Lower leg skin (tissue), 4 donors: Measurements from ENCODE around the gene NSMCE1. TPM values are rescaled to one million over a fixed set of nuclear protein-coding genes. Genes with fewer than 3 reads are reported as not detected.

Experiments used
- DNase-seq, 2 donors: peaks; one replicate each; pipeline ENCODE4 v3.0.0-alpha.2; 2019; ENCODE audit warnings: low spot score in 2 of 2
- H3K4me3 ChIP-seq: fragments of 200-600 bp; sonication (generic); 2 replicates; pipeline ENCODE4 v1.5.1; 2017; ENCODE audit warnings: mild to moderate bottlenecking, low read depth; ENCODE audit not compliant: poor library complexity, severe bottlenecking
- POLR2A ChIP-seq, 2 donors: fragments of 450-650 bp; IDR thresholded peaks; one replicate each; pipeline ENCODE4 v1.6.1; 2016 to 2017; ENCODE audit warnings: antibody characterized with exemption in 2 of 2, mild to moderate bottlenecking in 1 of 2, moderate library complexity in 1 of 2
- WGBS, 2 donors: methylation state at CpG; one replicate each; pipeline ENCODE4 v1.1.5; 2018; 5-methylcytosine and 5-hydroxymethylcytosine counted together
- intact Hi-C: fragments of 100-400 bp; cut with DNase I; formaldehyde crosslinking; loops from one replicate; pipeline ENCODE4 v1.15.0; 2023; ENCODE audit warnings: low total_unique reads
- total RNA-seq, 4 donors: library from RNA; depleted of rRNA; stranded (reverse); fragments of >200 nt; gene quantifications; one replicate each; pipeline ENCODE4 v1.1.0, GENCODE V29; 2016
- TF ChIP-seq, protein P1 (sequence below), 3 donors: fragments of 450-650 bp; IDR thresholded peaks; one replicate each; pipeline ENCODE4 v1.5.1; 2016; ENCODE audit warnings: antibody characterized with exemption in 3 of 3, mild to moderate bottlenecking in 3 of 3, moderate library complexity in 2 of 3

NSMCE1 gene
- total RNA-seq, 4 donors from 2014 or later = 17.3 to 29.2 (median 21.1) TPM

DNA sequence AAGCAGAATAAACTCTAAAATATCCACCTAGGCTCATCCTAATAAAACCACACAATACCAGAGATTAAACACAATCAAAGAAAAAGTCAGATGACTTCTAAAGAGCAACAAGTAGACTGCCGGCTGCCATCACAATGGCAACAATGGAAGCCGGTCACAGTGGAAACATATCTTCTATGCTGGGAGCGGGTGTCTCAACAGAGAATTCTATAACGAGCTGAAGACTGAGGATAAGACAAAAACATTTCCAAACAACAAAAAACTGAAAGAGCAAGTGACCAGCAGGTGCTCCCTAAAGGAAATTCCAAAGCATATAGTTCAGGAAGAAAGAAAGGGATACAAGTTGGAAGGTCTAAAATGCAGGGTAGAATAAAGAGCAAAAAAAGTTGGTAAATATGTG lies 8.9 kb downstream of the NSMCE1 start:
- no peak for DNase-seq
- TF ChIP-seq POLR2A (IDR thresholded peaks at IDR 0.05) = no peak
- TF ChIP-seq, protein P1, sequence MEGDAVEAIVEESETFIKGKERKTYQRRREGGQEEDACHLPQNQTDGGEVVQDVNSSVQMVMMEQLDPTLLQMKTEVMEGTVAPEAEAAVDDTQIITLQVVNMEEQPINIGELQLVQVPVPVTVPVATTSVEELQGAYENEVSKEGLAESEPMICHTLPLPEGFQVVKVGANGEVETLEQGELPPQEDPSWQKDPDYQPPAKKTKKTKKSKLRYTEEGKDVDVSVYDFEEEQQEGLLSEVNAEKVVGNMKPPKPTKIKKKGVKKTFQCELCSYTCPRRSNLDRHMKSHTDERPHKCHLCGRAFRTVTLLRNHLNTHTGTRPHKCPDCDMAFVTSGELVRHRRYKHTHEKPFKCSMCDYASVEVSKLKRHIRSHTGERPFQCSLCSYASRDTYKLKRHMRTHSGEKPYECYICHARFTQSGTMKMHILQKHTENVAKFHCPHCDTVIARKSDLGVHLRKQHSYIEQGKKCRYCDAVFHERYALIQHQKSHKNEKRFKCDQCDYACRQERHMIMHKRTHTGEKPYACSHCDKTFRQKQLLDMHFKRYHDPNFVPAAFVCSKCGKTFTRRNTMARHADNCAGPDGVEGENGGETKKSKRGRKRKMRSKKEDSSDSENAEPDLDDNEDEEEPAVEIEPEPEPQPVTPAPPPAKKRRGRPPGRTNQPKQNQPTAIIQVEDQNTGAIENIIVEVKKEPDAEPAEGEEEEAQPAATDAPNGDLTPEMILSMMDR (IDR thresholded peaks at IDR 0.05) = no peak
- WGBS, 2 donors = 92 to 95% methylated on average over 4 of the region's 4 CpGs
- intact Hi-C loops = no loop called here
- no peak overlapping the region for H3K4me3 ChIP-seq

DNA sequence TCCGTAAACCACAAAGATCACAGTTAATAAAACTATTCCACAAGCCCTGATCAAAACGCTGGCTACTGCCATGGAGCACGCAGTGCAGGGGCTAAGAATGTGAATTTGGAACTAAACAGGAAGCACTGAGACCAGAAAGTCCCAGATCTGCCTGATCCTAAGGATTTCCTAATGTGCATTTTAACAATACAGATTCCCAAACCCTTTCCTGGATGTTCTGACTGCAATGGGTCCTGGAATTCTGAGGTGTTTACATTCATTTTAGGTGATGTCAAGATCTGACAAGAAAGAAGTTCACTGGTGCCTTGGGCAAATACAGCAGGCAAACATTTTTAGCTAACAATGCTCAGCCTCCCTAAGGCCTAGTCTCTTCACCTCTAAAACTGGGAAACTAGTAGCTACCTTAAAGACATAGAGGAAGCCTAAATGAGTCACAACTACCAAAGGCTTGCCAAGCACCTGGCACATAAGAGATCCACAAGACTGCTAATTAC lies 10.3 kb downstream of the NSMCE1 start:
- no peak for TF ChIP-seq POLR2A (IDR thresholded peaks at IDR 0.05)
- TF ChIP-seq, protein P1 (IDR thresholded peaks at IDR 0.05) = no peak
- intact Hi-C loops = no loop called here
- DNase-seq = no peak
- H3K4me3 ChIP-seq = no peak overlapping the region
- 46 to 55% methylated on average over 3 of the region's 3 CpGs for WGBS, 2 donors

DNA sequence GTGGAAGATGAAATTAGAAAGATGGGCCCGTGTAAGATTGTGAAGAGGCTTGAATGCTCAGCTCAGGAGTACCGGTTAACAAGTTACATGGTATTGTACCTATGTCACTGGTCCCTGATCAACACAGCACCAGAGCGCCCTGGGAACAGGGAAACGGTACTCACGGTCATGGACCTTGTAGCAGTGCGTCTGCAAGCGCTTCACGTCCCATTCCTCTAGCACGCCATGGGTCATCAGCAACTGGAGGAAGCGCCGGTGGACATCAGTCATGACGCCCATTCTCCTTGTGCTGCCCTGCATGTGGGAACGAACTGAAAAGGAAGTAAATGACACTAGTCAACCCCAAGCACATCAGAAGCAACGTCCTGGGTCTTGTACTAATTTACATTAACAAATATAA lies 11.3 kb downstream of the NSMCE1 start:
- DNase-seq = no peak
- 95% methylated on average over 14 of the region's 14 CpGs for WGBS, 2 donors
- intact Hi-C loops = no loop called here
- no peak for TF ChIP-seq POLR2A (IDR thresholded peaks at IDR 0.05)
- TF ChIP-seq, protein P1 (IDR thresholded peaks at IDR 0.05) = no peak
- no peak overlapping the region for H3K4me3 ChIP-seq

DNA sequence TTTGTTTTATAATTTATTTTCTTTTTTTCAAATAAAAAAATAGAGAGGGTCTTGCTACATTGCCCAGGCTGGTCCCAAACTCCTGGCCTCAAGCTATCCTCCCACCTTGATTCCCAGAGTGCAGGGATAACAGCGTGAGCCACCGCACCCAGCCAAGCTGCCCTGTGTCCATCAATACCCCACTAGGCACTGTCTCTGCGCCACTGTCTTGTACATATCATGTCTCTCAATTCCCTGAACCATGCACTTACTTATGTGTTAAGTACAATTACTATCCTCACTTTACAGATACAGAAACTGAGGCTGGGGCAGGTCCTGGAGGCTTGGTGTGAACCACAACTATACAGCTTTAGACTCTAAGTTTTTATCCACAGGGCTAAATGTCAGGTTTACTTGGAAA lies 11.7 kb downstream of the NSMCE1 start:
- DNase-seq = no peak
- no peak overlapping the region for H3K4me3 ChIP-seq
- no peak for TF ChIP-seq POLR2A (IDR thresholded peaks at IDR 0.05)
- TF ChIP-seq, protein P1 (IDR thresholded peaks at IDR 0.05) = no peak
- intact Hi-C loops = no loop called here
- 91 to 99% methylated on average over 3 of the region's 3 CpGs for WGBS, 2 donors

DNA sequence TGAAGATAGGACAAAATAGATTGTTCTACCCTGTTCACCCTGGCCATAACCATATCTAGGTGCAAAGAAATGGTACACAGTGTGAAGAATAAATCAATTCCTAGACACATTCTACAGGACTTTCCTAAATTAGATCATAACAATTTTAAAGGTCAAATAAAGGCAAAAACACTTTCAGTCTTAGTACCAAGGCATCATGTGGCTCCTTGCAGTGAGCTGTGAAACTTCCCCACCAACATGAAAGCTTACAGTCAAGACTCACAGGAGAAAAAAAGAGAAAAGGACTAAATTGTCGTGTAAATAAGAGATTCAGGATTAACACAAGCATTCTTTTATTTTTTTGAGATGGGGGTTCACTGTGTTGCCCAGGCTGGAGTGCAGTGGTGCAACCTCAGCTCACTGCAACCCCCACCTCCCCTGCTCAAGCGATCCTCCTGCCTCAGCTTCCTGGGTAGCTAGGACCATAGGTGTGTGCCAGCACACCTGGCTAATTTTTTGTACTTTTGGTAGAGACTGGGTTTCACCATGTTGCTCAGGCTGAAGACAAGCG lies 14.2 kb downstream of the NSMCE1 start:
- no peak for DNase-seq
- 89 to 92% methylated on average over 3 of the region's 3 CpGs for WGBS, 2 donors
- no peak overlapping the region for H3K4me3 ChIP-seq
- intact Hi-C loops = no loop called here
- no peak for TF ChIP-seq POLR2A (IDR thresholded peaks at IDR 0.05)
- TF ChIP-seq, protein P1 (IDR thresholded peaks at IDR 0.05) = no peak

DNA sequence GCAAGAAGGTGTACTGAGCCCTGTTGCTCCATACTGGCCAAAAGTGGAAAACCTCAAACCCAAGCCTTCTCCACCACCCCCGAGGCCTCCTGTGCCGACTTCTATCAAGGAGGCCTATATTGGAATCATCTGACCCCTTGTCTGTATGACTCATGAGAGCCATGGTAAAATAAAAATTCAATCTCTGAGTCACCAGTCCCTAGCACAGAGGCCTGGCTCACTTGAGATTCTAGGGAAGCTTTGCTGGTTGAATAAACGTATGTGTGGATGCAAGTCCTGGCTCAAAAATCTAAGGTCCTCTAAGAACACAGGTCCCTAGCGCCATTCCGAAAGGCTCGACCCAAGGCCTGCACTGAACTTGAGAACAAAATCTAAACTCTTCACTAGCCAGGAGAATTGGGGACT lies 15.0 kb downstream of the NSMCE1 start:
- WGBS, 2 donors = 81% methylated on average over 6 of the region's 6 CpGs
- TF ChIP-seq POLR2A (IDR thresholded peaks at IDR 0.05) = no peak
- TF ChIP-seq, protein P1 (IDR thresholded peaks at IDR 0.05) = no peak
- H3K4me3 ChIP-seq = no peak overlapping the region
- intact Hi-C loops = no loop called here
- DNase-seq = no peak
